Activated CD8-positive, alpha-beta memory T cell treated with anti-CD3 and anti-CD28 coated beads for 4 hours (primary cell): ENCODE measurements around the gene SFTPD.

Source experiments
- DNase-seq, 2 donors: peaks; one replicate each; pipeline ENCODE4 v3.0.0-alpha.2; 2020; ENCODE audit warnings: low read depth in 2 of 2

Gene SFTPD

GRCh38 chr10:79944428-79945395 lies 4.2 kb downstream of the SFTPD start:
- DNase-seq = no peak

- no peak for DNase-seq
Measured at GRCh38 chr10:79943871-79944270, 5.0 kb downstream of the SFTPD start.

GRCh38 chr10:79942261-79943185 lies 6.4 kb downstream of the SFTPD start:
- DNase-seq = no peak

GRCh38 chr10:79941585-79942210 lies 7.2 kb downstream of the SFTPD start:
- DNase-seq = no peak

- DNase-seq = no peak
Measured at GRCh38 chr10:79941146-79941545, 7.8 kb downstream of the SFTPD start.

- DNase-seq = no peak
Measured at GRCh38 chr10:79940431-79940830, 8.5 kb downstream of the SFTPD start.

GRCh38 chr10:79939969-79940368 lies 8.9 kb downstream of the SFTPD start:
- no peak for DNase-seq

GRCh38 chr10:79938728-79939406 lies 10.0 kb downstream of the SFTPD start:
- no peak for DNase-seq

GRCh38 chr10:79937701-79938151 lies 11.2 kb downstream of the SFTPD start:
- DNase-seq = no peak

- DNase-seq = no peak
Measured at GRCh38 chr10:79936625-79937615, 12.0 kb downstream of the SFTPD start.

GRCh38 chr10:79933961-79934360 lies 14.9 kb downstream of the SFTPD start:
- DNase-seq = no peak

GRCh38 chr10:79932841-79933379 lies 16.0 kb downstream of the SFTPD start:
- DNase-seq = no peak

- DNase-seq = no peak
Measured at GRCh38 chr10:79932307-79932706, 16.6 kb downstream of the SFTPD start.

- DNase-seq = no peak
Measured at GRCh38 chr10:79930751-79931150, 18.2 kb downstream of the SFTPD start.

GRCh38 chr10:79930267-79930666 lies 18.6 kb downstream of the SFTPD start:
- DNase-seq = no peak

GRCh38 chr10:79929409-79929904 lies 19.4 kb downstream of the SFTPD start:
- peak; percentile 17 to 50 for DNase-seq

GRCh38 chr10:79928028-79928583 lies 20.8 kb downstream of the SFTPD start:
- DNase-seq = no peak

GRCh38 chr10:79927111-79927828 lies 21.6 kb downstream of the SFTPD start:
- no peak for DNase-seq

- no peak for DNase-seq
Measured at GRCh38 chr10:79926037-79926436, 22.9 kb downstream of the SFTPD start.
